SW 1271 (cell line): ENCODE measurements around the gene ISL2.

ENCODE experiments used
- DNase-seq, 2 experiments: peaks; one replicate each; lab custom pipeline; 2025; lab: John Stamatoyannopoulos, UW

The ISL2 gene

DNA sequence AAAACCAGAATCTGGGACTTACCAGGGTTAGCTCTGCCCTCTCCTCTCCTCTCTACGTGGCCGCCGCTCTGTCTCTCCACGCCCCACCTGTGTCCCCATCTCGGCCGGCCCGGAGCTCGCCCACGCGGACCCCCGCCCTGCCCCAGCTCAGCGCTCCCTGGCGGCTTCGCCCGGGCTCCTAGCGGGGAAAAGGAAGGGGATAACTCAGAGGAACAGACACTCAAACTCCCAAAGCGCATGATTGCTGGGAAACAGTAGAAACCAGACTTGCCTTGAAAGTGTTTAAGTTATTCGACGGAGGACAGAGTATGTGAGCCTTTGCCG, 5.4 kb downstream of the ISL2 start:
- DNase-seq, result no peak

DNA sequence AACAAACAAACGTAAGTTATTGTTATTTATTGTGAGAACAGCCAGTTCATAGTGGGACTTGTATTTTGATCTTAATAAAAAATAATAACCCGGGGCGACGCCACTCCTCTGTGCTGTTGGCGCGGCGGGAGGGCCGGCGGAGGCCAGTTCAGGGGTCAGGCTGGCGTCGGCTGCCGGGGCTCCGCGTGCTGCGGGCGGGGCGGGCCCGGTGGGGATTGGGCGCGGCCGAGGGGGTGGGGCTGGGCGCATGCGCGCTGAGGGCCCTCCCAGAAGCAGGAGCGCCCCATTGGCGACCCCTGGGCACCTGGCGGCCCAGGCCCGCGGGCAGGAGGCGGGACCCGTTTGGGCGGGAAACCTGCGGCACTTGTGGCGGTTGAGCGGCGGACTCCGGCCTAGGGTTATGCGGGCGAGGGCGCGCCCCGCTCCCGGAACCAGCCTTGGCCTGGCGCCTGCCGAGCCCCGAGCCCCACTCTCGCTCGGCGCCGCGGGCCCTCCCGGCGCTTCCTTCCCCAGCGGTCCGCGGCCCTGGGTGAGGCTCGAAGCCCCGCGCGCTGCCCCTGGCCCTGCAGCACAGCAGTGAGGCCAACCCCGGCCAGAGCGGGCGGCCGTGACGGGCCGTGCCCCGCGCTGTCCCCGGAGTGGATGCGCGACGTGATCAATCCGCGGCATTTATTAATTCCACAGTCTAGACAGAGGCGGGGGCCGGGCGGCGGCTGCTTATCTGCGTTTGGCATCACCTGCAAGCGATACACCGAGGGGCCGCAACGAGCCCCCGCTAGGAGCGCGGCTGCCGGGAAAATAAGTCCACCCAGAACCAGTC, 6.0 kb downstream of the ISL2 start:
- DNase-seq, result no peak

DNA sequence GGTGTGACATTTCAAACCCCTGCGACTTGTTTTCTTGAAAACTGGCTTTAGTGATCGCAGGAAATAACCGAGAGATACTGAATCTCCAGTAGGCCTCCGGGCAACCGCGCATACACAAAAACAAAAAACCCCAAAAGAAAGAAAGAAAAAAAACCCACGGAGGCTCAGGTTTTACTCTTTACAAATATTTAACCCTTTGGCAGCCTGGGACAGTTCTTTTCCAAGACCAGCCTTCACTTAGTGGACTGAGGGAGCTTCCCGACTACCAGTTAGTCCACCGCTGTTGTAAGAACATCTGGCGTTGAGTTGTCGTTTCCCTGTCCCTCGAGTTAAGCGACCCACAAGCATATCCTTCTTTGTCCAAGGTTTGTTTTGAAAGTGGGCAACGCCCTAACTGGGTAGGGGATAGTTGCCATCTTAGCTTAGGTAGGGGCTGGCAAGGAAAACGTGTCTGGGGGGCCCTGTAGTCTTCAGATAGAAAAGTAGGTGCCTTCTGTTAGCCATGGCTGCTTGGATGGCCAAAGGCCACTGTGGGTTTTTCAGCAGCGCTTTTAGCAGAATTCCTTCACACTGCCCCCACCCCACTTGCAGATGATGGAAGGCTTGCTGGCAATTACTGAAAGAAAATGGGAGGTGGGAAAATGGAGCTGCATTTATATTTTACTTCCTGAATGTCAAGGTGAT, 6.9 kb downstream of the ISL2 start:
- no peak for DNase-seq

DNA sequence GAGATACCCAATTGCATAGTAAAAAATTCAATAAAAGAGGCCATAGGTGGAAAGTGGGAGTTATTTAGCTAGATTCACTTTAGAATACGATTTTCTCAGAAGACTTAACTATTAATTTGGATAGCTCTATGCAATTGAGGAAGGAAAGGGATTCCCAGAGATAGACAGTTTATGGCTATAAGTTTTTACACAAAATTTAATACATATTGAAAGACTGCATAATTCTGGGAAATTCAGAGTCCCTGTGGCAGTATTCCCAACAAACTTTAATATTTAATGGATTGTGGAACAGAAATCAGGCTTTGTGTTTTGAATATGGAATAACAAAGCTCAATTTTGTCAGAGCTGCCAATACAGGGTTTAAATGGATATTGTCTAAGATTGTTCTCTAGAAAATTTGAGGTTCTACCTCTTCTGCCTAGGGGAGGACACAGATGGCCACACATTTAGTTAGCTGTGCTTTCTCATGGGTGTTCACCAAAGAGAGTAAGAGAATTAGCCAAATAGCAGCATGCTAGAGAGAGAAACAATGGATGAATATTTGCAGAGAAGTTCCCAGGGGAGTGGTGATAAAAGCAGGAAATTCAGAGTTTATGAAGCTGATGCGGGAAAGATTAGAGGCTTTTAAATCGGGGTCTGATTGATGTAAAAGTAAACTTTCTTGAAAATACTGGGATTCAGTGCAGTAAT, 8.5 kb downstream of the ISL2 start:
- DNase-seq, result no peak

DNA sequence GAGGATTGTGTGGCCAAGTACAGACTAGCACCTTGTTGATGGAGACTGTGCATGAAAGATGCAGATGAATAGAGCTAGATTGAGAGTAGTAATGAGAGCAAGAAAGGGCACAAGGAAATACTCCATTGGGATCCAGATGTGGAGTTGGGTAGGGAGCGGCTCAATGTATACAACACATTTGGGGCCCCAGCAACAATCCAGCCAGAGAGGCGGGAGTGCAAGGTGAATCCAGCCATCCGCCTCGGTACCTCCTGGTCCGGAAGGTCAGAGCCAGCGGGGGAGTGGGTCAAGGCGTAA, 9.0 kb downstream of the ISL2 start:
- DNase-seq, result no peak

DNA sequence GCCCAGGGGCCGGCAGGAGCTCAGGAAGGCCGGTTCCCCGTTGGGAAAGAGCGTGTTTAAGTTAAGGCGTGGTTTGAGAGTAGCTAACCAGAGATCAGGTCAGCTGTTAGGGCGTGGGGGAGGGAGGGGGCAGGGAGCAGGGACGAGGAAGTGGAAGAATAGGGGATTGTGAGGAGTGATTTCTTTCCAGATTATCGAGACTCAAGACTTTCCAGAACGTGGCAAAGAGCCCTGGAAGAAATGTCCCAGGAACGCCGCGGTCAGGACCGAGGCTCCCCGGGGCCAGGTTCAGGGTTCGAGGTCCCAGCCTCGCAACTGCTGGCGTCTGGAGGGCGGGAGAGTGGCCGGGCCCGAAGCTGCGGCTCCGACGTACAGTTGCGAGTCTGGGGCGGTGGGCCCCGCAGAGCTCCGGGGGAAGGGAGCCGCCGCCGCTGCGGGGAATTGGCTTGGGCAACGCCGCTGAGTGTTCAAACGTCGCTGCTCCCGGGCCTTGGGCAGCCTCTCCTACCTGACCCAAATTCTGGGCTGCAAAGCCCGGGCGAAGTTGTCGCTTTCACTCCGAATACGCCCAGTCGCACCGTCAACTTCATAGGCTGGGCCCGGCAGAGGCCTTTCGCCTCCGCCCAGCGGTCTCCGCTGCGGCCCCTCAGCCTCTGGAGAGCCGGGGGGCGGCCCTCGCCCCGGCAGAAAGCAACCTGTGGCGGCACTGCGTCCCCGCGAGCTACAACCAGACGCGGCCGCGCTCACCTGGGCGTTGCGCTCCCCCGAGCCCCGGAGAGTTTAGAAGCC, 9.5 kb downstream of the ISL2 start:
- DNase-seq, result no peak

DNA sequence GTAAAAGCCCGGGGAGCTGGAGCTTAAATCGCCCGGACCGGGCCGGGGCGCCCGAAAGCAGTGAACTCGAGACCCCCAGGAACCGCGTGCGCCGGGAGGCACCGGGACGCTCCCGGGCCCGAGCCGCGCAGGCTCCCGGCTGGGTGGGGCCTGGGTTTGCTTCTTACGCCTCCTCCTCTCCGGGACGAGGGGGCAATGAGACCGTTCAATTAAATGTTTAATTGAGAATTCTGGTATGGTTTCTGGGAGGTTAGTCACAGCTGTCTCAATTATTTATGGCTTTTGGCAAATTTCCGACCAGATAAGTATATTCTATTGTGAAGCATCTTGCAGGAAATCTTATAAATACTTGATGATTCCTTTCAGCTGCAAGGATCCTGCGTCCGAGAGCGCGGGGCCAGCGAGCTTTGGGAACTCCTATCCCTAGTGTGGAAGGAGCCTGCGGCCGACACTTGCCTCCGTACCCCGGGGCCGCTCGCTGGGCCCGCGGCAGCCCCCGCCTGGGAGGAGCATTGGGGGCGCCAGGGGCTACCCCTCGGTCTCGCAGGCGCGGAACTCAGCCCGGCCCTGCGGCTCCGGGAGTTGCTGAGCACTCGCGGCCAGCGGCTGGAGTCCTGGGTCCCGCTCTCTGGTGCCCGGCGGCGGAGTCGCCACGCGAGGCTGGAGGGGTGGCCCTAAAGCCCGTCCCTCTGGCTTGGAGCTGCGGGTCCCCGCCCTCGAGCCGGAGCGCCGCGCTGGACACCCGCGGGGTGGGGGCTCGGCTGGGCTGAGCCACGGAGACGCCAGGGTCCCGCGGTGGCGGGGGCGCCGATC, 10.3 kb downstream of the ISL2 start:
- DNase-seq, result no peak

DNA sequence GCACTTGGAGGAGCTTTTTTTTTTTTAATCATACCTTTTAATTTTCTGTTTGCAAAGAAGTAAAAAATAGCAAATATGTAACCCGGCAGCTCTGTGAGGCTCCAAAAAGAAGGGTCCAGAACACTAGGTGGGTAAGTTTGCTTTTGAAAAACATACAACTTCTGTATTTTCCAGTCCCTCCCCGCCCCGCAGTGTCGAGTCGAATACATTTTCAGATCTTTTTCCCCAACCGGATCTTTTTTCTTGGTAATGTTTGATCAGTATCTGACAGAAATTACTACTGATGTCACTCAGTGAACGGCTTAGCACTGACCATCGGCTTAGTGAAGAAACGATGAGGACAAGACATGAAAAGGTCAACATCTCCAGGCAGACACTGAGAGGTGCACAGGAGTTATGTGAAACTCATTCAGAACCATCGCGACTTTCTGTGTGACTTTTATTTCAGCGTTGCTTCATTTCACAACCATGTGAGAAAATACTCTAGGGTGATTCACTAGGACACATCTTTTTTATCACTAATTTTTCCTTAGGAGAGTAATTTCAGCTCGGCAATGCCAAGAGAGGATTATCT, 11.0 kb downstream of the ISL2 start:
- no peak for DNase-seq

DNA sequence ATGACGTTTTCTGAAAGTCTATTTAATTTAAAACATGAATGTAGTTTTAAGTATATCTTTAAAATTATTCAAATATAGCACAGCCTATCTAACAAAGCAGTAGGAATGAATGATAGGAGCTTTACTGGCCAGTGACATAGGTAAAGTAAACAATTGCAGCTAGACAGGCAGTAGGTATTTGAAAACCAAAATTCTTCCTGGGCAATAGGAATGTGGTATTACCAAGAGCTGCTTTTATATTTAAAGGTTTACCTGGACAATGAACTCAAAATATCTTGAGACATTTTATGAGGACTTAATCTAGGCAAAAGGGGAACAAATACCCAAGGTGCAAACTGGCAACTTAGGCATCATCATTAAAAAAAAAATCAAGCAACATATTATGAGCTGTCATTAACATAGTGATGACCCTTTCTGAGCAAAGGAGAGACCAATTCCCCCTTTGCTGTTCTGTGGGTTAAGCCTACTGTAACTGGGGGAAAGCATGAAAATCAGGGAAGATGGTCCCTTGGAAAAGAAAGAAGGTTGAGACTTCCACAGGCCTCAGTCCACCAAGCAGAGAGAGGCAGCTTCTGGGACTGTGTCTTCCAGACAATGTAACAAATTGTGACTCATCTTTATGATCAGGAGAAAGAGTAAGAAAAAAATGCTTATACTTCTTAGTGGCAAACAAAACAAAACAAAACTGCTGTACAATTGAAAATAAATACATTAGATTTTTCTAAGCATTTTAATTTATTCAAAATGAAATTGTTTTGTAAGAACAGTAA, 12.9 kb downstream of the ISL2 start:
- DNase-seq, result no peak

DNA sequence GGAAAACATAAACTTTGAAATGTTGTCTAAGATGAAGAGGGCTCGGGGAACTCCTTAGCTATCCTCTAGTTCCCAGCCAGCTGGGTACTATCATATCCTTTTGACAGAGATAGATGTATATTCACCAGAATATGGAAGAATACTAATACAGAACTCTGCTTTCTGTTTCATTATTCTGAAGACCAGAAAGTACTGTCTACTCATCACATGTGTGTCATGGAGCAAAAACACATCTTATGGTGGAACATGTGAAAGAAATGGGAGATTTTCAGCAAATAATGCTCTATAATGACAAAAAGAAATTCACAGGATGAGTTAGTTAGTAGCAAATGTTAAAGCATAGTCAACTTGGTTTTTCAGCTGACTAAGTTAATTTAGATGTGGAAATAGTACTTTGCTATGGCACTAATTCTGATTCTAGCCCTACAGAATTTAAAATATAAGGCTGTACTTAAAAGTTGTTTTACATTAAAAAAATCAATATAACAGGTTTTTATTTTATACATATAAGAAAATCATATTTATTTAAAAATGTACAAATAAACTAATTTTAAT, 16.5 kb downstream of the ISL2 start:
- DNase-seq, result no peak

DNA sequence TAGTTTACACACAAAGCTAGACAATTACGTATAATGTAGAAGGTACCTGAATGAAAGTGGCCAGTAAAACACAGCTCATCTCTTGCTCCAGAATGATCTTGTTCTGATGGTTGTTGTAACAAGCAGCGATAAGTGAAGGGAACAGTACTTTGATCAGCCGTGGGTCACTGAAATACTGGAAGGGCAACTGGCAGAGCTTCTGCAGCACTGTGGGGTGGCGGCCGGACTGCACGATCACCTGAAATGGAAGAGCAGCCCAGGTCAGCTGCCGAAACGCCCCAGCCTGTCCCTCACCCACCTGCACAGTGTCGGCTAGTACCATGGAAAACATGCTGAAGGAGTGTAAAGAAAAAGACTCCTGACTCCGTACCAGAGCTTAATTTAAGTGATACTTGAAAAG, 17.3 kb downstream of the ISL2 start:
- DNase-seq, result no peak

DNA sequence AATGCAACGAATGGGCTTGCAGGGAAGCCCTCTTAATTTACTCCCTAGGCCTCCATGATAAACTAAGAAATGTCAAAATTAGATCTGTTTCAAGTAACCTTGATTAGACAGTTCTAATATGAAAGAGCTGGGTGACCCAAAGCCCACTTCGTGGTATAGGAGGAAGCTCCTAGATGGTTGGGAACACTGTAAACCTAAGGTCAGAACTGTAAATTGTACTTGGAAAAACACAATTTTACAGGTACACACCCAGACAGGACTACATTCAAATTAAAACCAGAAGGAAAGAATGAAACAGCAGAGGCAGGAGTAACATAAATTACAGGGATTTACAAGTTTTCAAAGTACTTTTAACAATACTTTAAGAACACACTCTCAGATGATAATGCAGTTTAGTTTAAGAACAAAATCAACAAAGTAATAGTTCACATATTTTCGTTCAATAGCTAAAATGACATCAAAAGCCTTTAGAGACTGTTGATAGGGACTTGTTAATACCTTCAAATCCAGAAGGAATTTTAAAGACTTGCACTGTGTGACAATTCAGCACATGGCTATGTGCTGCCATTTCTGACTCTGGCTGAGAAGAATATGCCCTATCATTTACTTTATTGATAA, 18.4 kb downstream of the ISL2 start:
- DNase-seq, result no peak

DNA sequence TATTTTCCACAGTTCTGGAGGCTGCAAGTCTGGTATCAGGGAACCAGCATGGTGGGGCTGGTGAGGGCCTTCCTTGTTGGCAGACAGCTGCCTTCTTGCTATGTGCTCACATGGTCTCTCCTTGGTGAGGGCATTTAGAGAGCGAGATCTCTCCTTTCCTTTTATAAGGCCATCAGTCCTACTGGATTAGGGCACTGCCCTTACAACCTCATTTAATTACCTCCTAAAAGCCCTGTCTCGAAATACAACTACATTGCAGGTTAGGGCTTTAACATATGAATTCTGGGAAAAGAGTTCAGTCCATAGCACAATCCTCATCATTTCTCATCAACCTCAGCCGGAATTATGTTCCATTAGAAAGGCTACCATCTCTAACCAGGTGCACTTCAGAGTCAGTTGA, 21.9 kb downstream of the ISL2 start:
- DNase-seq, result no peak

DNA sequence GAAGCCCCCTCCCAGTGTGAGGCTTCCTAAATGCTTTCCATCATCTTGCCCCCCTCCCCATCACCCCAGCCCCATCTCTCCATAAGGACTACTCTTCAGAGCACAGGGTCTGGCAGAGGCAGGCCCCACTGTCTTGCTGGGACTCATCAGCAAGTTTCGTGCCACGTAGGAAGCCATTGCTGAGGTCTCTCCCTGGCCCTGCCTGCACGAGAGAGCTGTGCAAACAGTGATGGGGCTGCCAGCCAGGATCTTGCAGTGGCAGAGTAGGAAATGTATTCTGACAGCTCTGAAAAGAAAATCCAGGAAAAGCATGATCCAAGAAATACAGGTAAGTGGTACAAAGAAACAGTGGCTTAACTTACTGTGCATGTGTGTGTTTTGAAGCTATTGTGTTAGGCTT, 22.6 kb downstream of the ISL2 start:
- DNase-seq, result no peak

DNA sequence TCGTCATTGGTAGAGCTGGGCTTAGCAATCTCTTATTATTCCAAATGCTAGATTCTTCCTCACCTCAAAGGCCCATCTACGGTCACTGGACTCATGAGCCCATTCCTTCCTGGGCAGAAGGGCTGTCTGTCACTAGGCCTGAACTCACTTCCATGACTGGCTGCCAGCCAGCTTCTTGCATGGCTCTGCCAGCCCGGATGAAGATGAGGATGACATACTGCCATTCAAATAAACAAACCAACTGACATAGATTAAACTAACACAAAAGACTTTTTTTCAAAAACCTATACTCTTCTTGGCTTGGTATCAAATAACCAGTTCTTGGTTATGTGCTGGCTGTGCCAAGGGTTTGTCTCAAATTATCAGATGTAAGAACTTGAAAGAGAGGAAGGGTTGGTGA, 23.8 kb downstream of the ISL2 start:
- no peak for DNase-seq

DNA sequence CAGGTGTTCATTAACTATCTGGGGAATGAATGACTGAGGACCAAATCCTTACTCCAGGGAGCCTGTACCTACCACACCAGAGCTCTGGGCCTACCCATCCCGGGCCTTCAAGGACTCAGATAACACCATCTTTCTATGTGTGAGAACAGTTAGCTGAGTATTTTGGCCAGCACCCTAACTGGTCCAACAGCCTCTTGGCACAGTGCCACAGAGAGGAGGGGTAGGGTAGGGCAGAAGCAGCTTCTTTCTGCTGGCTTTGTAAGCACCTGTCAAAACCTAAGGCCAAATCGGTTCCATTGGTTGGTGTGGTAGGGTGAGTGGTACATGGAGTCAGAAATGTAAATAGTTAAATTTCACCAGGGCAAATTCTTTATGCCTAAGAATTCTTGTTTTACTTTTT, 26.7 kb downstream of the ISL2 start:
- DNase-seq, result no peak

DNA sequence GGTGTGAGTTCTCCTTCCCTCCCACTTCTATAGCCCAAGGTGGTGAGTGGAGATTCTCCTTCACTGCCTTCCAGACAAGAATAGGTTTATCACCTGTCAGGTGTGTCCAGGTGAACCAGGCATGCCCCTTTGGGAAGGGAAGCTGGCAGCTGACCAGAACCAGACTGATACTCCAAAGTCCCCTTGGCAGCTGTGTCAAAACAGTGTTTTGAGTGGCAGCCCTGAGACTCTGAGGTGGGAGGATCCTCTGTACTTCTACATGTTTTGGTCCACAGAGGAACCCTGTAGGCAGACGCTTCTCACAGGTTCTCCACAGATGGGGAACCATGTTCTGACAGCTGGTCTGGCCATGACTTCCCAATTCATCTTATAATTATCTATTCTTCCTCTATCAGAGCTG, 30.1 kb downstream of the ISL2 start:
- DNase-seq, result no peak

DNA sequence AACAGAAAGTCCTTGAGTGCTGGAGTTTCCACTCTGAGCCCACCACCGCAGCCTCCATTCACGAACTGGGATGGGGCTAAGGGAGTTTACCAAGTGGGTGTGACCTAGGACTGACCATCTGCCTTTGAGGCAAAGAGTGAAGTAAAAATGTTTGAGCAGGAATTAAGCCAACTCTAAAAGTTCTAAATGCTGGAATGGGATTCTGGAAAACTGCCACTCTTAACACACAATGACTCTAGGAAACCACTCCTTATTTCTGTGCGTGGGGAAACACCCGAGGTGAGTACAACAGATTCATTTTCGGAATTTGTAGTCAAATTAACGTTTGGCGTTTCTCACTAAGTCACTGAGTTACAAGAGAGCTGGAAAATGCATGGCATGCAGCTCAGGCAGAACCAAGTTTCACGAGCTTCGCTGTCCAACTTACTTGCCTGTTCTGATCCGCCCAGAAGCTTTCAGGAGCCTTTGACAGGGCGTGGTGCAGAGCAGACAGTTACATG, 31.6 kb downstream of the ISL2 start:
- no peak for DNase-seq

DNA sequence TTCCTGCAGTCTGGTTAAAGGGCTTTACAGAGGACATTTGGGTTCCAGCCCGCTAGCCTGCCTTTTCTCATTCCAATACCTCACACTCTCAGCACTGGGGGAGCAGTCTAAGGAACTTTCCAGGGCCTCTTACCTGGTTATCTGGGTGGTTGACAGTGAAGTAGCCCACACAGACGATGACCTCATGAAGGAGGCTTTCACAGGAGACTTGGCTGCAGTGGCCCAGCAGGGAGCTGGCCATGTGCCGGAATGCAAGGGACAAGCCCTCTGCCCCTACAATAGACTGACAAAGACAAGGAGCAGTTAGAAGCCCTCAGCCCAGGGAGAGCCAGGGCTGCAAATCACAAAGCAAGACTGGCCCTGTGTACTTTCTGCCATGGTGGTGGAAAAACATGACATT, 39.5 kb downstream of the ISL2 start:
- DNase-seq, result no peak

DNA sequence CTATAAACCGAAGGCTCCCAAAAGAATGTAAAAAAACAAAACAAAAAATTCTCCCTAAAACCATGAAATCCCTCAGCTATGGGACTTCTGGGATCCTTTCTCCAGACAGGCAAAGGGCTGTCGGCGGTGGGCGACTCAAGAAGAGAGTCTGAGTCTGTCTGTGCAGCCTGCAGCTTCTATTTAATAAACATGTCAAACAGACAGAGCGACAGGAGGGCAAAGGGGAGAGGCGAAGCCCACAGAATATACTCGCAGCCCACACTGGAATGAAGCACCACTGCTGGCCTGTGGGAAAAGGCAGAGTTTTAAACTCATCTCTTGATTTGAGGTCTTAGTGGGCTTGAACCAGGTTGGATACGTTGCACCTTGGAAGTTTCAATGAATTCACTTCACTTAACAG, 40.2 kb downstream of the ISL2 start:
- DNase-seq, result no peak
